HL-60/S4 treated with phorbol 12-myristate 13-acetate at 8.2 ng/mL for 4 days and 3 days (cell line): ENCODE measurements around the gene MAST1.
"Not testable (repeated sequence)": the region's sequence is repeated elsewhere in the genome, so short reads cannot be mapped to it uniquely, and the experiment has no call there.

Source experiments
- in situ Hi-C: fragments of 300-500 bp; cut with MboI; formaldehyde crosslinking; loops from 2 replicates; pipeline ENCODE4 v1.15.0; 2022; ENCODE audit warnings: low sequenced_read_pairs

MAST1 gene

DNA sequence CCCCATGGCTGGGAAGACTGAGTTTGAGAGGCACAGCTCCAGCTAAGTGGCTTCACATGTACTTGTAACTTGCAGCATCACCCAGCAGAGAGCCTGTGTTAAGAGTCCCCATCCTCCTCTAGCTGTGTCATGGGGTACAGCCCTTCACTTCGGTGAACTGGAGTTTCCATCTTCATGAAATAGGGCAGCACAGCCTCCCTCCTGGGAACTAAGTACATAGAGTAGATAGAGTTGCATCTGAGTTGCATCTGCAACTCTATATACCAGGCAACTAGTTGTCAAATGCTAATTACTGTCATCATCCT, 37.9 kb upstream of the MAST1 start:
- in situ Hi-C loops = no loop called here

GRCh38 chr19:12800923-12801465, 37.3 kb upstream of the MAST1 start:
- in situ Hi-C loops = no loop called here

DNA sequence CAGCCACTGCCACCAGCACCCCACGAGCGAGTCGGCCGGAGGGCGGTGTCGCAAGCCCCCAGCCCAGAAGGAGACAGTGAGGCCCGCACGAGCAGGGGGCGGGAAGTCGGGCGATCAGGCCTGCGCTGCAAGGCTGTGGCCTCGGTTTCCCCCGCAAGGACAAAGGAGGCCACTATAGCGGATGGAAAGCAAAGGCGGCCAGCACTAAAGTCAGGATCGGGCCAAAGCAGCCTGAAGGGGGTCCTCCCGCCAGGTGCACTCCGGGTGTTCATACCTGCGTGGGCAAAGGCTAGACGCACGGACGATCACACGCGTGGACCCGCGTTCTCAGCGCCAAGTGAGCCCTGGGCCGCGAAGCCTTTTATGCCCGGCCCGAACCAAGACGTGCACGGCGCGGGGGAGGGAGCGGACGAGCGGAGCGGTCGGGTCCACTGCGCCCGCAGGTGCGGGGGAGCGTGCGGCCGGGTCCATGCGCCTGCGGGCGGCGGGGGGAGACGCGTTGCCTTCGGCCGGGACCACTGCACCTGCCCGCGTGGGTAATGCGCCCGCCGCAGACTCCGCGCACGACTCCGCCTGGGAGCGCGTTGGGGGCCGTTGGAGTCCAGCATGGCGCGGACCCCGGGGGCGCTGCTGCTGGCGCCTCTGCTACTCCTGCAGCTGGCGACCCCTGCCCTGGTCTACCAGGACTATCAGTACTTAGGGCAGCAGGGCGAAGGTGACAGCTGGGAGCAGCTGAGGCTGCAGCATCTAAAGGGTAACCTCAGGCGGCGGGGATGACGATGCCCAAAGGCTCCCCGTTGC, 36.6 kb upstream of the MAST1 start, which contains the start of the genes PRDX2 and THSD8:
PRDX2 (minus strand) TSS at position 335 of the 801 bp plus-strand sequence. CDS start 539 bp downstream, outside the sequence.
THSD8 (plus strand) TSS at position 604 of the 801 bp plus-strand sequence; CDS start at position 607, 3 bp downstream.
- in situ Hi-C loops = no loop called here

DNA sequence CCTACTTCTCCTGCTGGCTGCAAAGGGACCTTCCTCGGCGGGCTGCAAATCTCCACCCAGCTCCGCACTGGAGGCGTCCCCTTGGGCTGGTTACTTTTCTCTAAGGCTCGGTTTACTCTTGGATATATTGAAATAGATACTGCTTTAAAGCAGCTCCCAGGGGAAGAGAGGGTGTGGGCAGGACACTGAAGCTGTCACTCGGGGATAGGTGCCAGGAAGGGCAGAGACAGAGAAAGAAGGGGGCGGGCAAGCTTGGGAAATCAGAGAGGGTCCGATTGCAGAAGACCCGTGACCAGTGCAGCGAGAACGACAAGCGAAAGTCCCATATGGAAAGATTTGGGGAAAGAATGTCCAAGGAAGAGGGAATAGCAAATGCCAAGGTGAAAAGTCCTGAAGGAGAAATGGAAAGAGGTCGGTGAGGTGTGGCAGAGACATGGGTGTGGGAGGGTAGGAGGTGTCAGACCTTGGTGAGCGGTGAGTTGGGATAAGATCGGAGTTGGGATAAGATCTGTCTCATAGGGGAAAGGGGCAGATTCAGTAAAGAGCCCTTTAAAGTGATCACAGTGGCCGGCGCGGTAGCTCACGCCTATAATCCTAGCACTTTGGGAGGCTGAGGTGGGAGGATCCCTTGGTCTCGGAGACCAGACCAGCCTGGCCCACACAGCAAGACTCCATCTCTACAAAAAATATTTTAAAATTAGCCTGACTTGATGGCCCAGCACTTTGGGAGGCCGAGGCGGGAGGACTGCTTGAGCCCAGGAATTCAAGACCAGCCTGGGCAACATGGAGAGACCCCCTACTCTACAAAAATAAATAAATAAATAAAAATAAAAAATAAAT, 35.8 kb upstream of the MAST1 start:
- in situ Hi-C loops = no loop called here

DNA sequence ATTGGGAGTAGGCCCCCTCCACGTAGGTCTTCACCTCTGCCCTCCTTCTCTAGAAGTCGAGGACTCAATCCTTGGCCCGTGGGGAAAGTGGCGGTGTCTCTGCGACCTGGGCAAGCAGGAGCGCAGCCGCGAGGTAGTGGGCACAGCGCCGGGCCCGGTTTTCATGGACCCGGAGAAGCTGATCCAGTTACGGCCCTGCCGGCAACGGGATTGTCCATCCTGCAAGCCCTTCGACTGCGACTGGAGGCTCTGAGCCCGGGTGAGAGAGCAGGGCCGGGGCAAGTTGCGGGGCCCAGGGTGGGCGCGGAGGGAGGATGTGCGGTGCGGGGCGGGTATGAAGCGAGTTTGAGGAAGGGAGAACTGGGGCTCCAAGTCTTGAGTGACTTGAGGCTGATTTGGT, 34.3 kb upstream of the MAST1 start:
- in situ Hi-C loops = no loop called here

GRCh38 chr19:12806242-12807081, 31.9 kb upstream of the MAST1 start, which contains the start of gene RNASEH2A:
Gene RNASEH2A (plus strand): TSS chr19:12806584. CDS start chr19:12806674, 90 bp downstream.
- in situ Hi-C loops = no loop called here

- in situ Hi-C loops = no loop called here
Measured at GRCh38 chr19:12815088-12815487, 23.2 kb upstream of the MAST1 start.

DNA sequence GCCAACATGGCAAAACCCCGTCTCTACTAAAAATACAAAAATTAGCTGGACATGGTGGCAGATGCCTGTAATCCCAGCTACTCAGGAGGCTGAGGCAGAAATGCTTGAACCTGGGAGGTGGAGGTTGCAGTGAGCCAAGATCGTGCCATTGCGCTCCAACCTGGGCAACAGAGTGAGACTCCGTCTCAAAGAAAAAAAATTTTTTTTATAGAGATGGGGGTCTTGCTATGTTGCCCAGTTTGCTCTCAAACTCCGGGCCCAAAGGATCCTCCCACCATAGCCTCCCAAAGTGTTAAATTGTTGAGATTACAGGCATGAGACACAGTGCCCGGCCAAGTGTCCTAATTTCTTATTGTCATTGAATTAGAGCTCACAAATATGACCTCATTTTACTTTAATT, 21.1 kb upstream of the MAST1 start:
- in situ Hi-C loops = not testable (repeated sequence)

DNA sequence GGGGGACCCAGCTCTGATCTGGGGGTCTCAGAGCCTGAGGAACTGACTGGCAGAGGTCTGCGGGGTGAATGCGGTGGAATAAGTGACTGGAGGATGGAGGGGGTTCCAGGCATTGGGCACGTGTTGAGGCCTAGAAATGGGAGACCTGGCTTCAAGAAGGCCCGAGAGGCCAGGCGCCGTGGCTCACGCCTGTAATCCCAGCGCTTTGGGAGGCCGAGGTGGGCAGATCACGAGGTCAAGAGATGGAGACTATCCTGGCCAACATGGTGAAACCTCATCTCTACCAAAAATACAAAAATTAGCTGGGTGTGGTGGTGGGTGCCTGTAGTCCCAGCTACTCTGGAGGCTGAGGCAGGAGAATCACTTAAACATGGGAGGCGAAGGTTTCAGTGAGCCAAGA, 20.5 kb upstream of the MAST1 start:
- in situ Hi-C loops = not testable (repeated sequence)

GRCh38 chr19:12821761-12822160, 16.6 kb upstream of the MAST1 start:
- in situ Hi-C loops = no loop called here

- in situ Hi-C loops = no loop called here
Measured at GRCh38 chr19:12825254-12826131, 12.8 kb upstream of the MAST1 start.

DNA sequence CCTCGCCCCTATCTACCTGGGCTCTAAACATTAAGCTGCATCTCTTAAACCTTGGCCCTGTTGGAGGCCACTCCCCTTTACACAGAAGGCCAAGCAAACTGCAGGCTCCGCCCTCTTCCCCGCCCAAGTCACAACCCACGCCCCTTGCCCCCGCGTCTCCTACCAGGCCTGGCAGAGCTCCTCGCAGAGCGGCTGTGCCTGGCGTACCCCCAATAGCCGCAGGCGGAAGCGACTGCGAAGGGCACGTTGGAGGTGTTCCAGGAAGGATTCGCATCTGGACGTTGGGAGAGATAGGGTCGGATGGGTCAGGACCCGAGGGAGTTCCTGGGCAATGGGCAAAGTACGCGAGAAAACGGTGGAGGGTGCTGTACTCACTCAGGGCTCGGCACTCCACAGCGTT, 9.8 kb upstream of the MAST1 start:
- in situ Hi-C loops = no loop called here

DNA sequence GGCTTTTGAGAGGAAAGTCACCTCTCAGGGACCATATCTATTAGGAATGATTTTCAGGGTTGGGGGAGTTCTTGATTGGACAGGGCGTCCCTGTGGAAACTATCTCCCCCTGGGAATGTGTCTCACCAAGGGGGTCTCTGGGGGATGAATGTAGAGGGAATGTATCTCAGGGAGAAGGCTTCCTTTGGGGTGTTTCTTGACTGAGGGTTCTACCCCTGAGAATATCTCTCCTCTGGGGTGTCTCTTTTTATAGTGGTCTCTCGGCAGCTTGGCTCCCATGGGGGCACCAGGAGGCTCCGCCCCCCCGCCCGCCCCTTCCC, 4.9 kb upstream of the MAST1 start:
- in situ Hi-C loops = no loop called here

DNA sequence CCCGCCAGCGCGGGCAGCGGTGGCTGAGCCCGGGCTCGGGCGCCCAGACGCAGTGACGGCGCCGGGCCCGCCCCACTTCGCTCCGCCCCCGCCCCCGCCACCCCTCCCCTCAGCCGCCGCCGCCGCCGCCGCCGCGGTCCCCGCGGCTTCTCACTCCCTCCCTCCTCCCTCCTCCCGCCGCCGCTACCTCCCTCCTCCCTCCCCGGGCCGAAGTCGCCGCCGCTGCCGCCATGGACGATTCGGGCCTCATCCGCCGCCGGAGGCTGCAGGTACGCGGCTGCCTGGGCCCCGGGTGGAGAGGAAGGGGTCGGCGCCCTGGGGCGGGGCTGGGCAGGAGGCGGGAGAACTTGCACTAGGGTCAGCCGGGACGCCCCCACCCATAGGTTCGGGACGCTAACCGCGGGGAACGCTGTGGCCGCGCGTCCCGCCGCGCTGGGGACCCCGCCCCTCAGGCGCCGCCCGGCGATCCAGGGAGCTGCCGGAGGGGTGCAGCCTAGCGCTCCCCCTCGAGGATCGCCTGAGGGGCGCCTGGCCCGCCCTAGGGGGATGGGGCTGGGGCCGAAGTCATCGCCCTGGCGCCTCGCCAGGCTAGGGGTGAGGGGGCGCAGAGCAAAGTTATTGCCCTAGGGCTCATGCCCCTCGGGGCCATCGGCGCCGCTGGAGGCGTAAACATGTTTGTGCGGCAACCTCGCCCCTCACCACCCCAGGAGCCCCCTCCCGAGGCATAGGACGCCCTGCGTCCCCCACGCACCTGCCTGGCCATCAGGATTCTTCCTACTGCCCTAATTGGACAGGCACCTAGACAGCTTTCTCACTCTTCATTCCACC, 4.4 kb upstream of the MAST1 start:
- in situ Hi-C loops = no loop called here

DNA sequence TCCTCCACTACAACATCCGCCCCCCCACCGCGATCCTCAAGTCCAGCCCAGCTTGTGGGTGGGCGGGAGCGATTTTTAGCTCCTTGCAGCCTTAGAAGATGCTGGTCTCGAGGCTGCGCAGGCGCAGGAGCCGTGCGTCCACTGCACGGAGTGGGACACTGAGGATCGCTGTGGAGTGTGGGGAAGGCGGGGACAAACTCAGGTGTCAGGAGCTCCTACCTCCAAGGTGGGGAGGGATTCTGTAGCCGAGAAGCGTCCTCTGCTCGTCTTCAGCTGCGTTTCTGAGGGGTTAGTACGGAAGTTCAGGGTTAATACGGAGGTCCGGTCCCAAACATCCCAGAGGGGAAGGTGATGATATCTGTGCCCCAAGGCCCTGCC, 3.8 kb upstream of the MAST1 start, which contains the start of gene RTBDN:
RTBDN (minus strand) TSS at position 14 of the 378 bp plus-strand sequence. CDS start 4,600 bp downstream, outside the sequence.
- in situ Hi-C loops = no loop called here

DNA sequence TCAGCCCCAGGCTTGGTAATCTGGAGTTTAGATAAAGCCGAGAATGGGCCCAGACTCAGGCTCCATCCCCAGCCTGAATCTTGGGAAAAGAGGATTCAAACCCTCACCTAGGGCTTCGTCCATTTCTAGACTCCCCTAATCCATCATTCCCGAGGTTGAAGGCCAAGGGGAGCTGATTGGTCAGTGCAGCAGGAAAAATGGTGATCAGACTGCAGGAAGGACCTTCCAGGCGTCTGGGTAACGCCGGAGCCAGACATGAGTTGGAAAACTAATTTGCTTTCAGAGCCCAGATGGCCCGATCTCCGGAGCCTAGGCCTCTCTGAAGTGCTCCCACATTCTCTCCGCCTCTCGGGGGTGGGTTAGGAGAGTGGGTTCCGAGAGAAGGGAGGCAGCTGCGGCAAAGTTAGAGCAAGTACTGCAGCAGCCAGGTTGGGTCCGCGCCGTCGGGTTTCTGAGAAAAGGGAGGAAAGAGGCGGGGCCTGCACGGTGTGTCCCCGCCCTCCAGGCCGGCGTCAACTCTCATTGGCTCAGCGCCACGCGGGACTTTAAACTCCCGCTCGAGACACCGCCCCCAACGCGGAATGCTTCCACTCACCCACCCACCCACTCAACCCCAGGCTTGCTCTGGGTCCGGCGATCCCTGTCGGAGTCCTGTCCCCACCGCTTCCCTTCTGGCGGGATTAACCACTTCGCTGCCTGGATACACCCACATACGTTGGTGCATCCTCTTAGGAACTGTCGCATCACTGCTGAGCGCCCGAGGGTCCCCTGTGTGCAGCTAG, 3.1 kb upstream of the MAST1 start:
- in situ Hi-C loops = no loop called here

DNA sequence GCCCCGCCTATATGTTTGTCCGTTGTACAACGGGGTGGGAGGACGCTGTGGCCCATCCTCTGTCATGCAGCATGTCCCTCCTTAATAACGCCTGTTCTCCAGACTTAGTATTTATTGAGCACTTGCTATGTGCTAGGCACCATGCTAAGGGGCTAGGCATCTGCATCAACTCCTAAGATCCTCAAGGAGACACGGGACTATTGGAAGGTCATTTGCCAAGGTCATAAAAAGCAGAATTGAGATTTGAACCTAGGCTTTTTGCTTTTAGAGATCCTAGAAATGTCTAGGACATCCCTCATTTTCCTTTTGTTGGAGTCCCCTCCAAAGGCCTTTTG, 1.8 kb upstream of the MAST1 start:
- in situ Hi-C loops = no loop called here

GRCh38 chr19:12837225-12837624, 1.1 kb upstream of the MAST1 start:
- in situ Hi-C loops = no loop called here
